WI38 (cell line): ENCODE data around the gene DDX17.

Experiments
- H3K4me3 ChIP-seq: 2 replicates; pipeline ENCODE4 v1.5.1; 2011; ENCODE audit warnings: low read depth, mild to moderate bottlenecking, control low read depth, low read length
- TF ChIP-seq, protein P1 (sequence below): IDR thresholded peaks from 2 replicates; pipeline ENCODE4 v1.5.1; 2012; ENCODE audit warnings: low read depth, mild to moderate bottlenecking, control low read depth, low read length

The DDX17 gene

DNA sequence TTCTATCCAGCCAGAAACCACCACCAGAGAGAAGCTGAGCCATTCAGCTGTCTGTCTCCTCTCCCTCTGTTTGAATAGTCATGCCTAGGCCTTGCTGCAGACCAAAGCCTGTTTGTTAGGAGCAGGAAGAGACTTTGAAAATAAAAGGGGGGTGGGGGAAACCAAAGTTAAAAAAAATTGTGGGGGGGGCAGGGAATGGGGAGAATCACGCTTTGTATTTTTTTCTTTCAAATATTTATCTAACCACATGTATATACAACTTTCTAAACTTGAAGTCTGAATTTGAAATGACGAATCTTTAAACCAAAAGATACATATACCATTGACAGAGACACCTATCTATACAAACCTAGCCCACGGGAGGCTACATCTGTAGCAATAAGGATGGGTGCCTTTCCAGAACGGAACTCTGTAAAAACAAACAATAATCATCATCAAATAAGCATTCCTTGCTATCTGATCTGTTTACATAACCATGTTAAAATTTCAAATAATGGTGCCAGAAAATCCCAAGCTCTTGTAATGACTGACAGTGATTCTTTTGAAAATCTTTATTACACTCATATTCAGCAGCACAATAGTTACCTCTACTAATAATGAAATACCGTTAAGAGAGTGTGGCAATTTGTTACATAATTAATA, 14.3 kb downstream of the DDX17 start:
- TF ChIP-seq, protein P1, sequence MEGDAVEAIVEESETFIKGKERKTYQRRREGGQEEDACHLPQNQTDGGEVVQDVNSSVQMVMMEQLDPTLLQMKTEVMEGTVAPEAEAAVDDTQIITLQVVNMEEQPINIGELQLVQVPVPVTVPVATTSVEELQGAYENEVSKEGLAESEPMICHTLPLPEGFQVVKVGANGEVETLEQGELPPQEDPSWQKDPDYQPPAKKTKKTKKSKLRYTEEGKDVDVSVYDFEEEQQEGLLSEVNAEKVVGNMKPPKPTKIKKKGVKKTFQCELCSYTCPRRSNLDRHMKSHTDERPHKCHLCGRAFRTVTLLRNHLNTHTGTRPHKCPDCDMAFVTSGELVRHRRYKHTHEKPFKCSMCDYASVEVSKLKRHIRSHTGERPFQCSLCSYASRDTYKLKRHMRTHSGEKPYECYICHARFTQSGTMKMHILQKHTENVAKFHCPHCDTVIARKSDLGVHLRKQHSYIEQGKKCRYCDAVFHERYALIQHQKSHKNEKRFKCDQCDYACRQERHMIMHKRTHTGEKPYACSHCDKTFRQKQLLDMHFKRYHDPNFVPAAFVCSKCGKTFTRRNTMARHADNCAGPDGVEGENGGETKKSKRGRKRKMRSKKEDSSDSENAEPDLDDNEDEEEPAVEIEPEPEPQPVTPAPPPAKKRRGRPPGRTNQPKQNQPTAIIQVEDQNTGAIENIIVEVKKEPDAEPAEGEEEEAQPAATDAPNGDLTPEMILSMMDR, result no peak
- H3K4me3 ChIP-seq, result no peak overlapping the region

DNA sequence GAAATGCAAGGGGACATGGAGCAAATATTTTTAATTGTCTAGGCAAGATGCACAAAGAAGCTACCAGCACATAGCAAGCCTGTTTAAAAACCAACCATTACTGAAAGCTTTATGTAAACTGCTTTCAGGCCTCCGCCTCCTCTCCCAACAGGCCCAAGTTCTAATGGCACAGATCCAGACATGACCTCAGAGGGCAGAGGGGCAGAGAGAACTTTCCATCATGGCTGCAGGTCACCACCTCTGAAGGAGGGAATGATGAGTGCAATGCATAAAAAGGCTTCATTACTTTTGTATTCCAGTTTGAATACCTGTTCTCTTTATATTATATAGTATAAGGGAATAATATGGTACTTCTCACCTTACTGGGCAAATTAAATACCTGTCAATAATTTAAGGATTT, 15.2 kb downstream of the DDX17 start:
- TF ChIP-seq, protein P1, result no peak
- H3K4me3 ChIP-seq, result no peak overlapping the region

DNA sequence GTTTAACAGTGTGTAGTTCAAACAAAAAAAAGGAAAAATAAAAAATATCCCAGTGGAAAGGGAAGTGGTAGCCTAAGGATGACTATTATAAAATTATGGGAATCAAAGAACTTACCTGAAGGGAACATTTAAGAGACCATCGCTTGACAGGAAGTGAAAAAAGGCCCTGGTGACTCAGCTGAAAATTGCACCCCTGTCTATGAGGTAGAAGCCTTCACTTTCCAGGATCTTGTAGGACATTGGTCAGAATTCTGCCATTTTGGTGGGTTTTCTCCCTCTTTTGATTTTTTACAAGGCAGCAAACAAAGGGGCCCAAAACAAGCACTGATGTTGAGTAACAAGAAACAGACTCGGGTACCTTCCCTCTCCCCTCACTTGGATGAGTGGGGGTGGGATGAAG, 15.6 kb downstream of the DDX17 start:
- H3K4me3 ChIP-seq, result no peak overlapping the region
- TF ChIP-seq, protein P1, result no peak

DNA sequence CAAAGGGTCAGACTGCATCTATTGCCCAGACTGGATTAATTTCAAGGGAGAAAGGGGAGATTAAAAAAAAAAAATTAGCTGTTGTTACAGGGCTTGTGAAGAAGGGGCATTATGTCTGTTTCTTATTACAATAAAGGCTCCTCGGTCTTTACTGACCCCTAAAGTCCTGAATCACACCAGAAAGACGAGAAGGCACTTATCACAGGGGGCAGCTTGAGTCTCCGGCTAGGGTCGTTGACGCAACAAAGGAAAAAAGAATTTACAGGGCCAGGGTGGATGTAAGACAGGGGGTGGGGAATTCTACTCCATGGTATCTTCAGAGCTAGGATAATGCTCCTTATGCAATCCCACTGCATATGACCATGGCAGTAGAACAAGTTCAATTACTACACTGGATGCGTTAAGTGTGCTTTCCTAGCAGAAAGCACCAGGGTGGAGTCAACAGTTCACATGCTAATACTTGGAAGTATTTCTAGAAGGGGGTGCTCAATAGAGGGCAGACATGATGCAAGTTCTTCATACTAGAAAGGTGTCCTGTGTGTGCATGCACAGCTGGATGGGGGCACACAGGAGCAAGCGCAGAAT, 16.5 kb downstream of the DDX17 start:
- H3K4me3 ChIP-seq, result no peak overlapping the region
- TF ChIP-seq, protein P1, result no peak

DNA sequence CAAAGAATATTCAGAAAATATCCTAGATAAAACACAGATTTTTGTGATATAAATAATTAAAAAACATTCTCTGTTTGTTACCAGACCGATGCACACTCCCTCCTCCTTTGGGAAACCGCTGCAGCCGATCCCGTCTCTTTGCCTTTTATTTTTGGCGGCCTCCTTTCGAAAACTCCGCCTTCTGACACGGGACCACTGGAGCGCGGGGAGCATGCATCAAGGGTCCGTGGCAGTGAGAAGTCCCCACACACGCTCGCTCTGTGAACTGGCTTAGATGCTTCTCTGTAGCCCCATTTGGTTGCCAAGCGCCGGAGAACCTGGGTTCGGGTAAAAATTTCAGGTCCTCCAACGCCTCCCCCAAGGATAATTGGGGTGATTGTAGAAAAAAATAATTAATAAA, 17.0 kb downstream of the DDX17 start:
- TF ChIP-seq, protein P1, result no peak

DNA sequence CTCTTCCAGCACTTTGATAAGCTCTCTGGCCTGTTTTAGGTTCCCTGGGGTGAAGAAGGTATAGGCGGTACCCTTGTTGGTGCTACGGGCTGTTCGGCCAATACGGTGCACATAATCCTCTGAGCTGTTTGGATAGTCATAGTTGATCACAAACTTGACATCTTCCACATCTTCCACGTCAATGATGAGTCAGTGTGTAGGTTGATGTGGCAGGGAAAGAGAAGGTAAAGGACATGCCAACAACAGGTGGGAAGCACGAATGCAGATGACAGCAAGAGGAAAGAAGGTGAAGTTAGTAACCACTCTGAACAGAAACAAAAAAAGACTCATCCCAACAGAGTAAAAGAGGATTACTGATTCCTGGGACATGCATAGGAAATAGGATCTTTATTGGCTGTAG, 18.2 kb downstream of the DDX17 start:
- no peak overlapping the region for H3K4me3 ChIP-seq
- TF ChIP-seq, protein P1, result no peak

More for the DNA sequence above, 17.0 kb downstream of the DDX17 start:
- no peak overlapping the region for H3K4me3 ChIP-seq

DNA sequence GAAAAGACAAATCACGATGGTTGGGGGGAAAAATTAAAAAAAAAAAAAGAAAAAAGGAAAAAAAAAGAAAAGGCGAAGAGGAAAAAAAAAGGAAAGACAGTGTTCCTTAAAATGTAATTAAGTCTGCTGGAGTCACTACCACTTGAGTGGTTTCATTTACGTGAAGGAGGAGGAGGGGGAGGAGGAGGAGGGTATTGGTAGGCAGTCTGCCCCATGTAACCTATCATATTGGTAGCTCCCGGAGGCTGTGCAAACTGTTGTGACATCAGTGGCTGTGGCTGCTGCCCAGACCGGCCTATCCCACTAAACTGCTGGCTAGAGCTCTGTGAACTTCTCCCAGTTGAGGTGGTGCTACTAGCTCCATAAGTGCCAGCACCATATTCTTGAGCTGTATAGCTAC, 20.3 kb downstream of the DDX17 start:
- H3K4me3 ChIP-seq, result no peak overlapping the region
- TF ChIP-seq, protein P1, result no peak
